Ishikawa (cell line): ENCODE results near the gene SYT1.

Experiments used
- CEBPB ChIP-seq: IDR thresholded peaks from 2 replicates; pipeline ENCODE4 v1.6.1; 2012
- CREB1 ChIP-seq: IDR thresholded peaks from 2 replicates; pipeline ENCODE4 v1.6.1; 2012; ENCODE audit warnings: low read depth
- EGR1 ChIP-seq: IDR thresholded peaks from 2 replicates; pipeline ENCODE4 v1.6.1; 2012
- EP300 ChIP-seq: IDR thresholded peaks from 2 replicates; pipeline ENCODE4 v1.6.1; 2012; ENCODE audit warnings: borderline replicate concordance
- FOXM1 ChIP-seq: IDR thresholded peaks from 2 replicates; pipeline ENCODE4 v1.6.1; 2012; ENCODE audit warnings: low read depth, borderline replicate concordance
- TAF1 ChIP-seq: IDR thresholded peaks from 2 replicates; pipeline ENCODE4 v1.6.1; 2012; ENCODE audit warnings: low read depth, mild to moderate bottlenecking
- YY1 ChIP-seq: IDR thresholded peaks from 2 replicates; pipeline ENCODE4 v1.6.1; 2012; ENCODE audit warnings: low read depth

DNA sequence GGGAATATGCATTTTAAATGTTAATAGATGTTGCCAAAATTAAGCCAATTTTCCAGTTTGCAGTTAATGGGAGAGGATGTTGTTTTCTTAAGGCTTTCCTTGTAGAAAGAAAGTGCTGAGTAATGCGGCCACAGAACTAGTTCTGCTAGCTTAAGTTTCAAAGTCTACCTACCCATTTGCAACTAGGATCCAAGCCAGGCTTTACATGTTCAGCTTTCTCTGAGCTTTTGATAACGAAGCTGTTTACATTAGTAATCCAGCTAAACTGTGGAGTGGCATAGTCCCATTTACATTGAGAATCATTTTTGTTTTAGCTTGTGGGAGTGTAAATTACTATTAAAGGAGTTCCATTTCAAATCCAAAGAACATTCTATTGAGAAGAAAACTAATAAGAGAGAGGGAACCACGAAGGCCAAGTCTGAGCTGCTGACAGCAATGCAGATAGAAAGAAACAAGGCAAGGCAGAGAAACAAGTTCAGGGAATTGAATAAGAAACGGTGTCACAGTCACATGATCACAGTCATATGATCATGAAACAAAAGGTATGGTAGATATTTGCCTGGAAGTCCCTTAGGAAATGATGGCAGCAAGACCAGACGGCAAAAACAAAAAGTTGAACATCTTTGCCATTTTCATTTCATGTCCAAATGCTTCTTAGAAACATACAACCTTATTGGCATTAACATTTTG lies 551.3 kb downstream of the SYT1 start:
- TF ChIP-seq EP300, result no peak
- TF ChIP-seq CEBPB, result no peak
- TF ChIP-seq TAF1, result no peak
- no peak for TF ChIP-seq YY1
- no peak for TF ChIP-seq FOXM1
- no peak for TF ChIP-seq CREB1
- no peak for TF ChIP-seq EGR1
